ENCODE data around the gene DCPS. TPM values are rescaled to one million over a fixed set of nuclear protein-coding genes. Genes with fewer than 3 reads are reported as not detected.

DCPS gene
- total RNA-seq, 1 experiment from 2014 or later, result 23.8 TPM

GRCh38 chr11:126357055-126357962 lies 53.4 kb downstream of the DCPS start:
- Histone ChIP-seq H4K20me1 (ENCODE audit: insufficient read depth) (no peaks in the 10 kb centered on the region), H3K27ac (no peak overlapping the region; the same call in 1 of the 2 replicates), H3K36me3 (ENCODE audit: low read depth) (0 out of 2 replicates have a peak, but pooled peaks cover 6% of the 10 kb centered on the region), H3K27me3 (ENCODE audit: insufficient read depth, low read depth) (no peaks in the 10 kb centered on the region), H3K9me3 (ENCODE audit: insufficient read depth, low read depth) (no peaks in the 10 kb centered on the region), H3K4me1 (replicated peaks; ENCODE audit: insufficient read depth) (peaks cover 65% of the 10 kb centered on the region), H3K4me3 (peak overlapping the region; percentile 94), H2AFZ (no peak overlapping the region), H3K4me2 (peak overlapping the region; percentile 97), H3K79me2 (ENCODE audit: low read depth) (peaks cover 87% of the 10 kb centered on the region), H3K9me2 (ENCODE audit: insufficient read depth) (no peaks in the 10 kb centered on the region), H3F3A (ENCODE audit: insufficient read depth, low read depth) (peaks cover 29% of the 10 kb centered on the region)
- ChIA-PET CTCF (no interaction called here), POLR2A (ENCODE audit: unreplicated experiment) (interaction anchor here (0.6 to 0.7 kb wide), 2 partner anchors 53 to 75 kb away, joined by 3 to 6 read pairs; partner anchors contain the start of gene DCPS)
- DNase-seq, result peak in 1 of 2 experiments; percentile 25
- TF ChIP-seq EZH2 (IDR thresholded peaks at IDR 0.05; ENCODE audit: low read depth), result no peak
- TF ChIP-seq, protein P1, sequence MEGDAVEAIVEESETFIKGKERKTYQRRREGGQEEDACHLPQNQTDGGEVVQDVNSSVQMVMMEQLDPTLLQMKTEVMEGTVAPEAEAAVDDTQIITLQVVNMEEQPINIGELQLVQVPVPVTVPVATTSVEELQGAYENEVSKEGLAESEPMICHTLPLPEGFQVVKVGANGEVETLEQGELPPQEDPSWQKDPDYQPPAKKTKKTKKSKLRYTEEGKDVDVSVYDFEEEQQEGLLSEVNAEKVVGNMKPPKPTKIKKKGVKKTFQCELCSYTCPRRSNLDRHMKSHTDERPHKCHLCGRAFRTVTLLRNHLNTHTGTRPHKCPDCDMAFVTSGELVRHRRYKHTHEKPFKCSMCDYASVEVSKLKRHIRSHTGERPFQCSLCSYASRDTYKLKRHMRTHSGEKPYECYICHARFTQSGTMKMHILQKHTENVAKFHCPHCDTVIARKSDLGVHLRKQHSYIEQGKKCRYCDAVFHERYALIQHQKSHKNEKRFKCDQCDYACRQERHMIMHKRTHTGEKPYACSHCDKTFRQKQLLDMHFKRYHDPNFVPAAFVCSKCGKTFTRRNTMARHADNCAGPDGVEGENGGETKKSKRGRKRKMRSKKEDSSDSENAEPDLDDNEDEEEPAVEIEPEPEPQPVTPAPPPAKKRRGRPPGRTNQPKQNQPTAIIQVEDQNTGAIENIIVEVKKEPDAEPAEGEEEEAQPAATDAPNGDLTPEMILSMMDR (conservative IDR thresholded peaks at IDR 0.05), result no peak
- BruUV-seq (replicated peaks), result TSS peak; percentile 17
- intact Hi-C loops (cut with micrococcal nuclease; ENCODE audit: unreplicated experiment), result no loop called here

DNA sequence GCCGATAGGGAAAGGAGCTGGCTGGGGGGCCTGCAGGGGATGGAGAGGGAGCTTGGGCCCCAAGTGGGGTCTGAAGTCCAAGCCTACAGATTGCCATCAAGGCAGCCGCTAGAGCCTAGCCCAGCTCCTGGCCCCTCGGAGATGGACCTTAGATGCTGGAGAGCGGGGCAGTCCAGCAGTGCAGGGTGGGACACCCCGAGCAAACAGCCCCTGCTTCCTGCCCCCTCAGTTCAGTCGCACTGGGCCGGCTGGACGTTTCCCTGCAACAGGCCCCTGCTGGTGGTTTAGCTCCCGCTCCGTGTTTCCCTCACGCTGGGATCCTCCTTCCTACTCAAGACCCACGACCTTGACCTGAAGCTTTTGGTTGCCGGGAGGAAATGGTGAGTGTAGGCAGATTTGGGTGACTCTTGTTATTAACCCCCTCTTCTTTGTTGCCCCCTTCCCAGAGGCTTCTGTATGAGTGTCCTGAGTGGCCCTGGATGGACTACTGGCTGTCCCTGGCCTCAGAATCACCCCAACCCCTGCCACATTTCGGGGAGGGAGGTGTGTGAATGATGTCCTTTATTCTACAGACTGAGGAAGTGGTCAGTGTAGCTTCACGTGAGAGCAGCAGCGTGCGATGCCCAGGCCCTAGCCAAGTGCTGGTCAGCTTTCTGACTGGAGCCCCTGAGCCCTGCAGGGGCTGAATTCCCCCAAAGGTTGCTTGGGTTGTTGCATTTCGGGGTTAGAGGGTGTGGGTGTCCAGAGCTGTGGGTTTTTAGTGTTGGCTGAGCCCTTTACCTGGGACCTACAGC lies 54.3 kb downstream of the DCPS start:
- no TSS peak for BruUV-seq (replicated peaks)
- TF ChIP-seq EZH2 (IDR thresholded peaks at IDR 0.05; ENCODE audit: low read depth), result no peak
- TF ChIP-seq, protein P1 (conservative IDR thresholded peaks at IDR 0.05), result no peak
- Histone ChIP-seq H3K4me3 (0 out of 2 replicates have a peak overlapping the region, but pooled peaks have one; percentile 94), H3K9me2 (ENCODE audit: insufficient read depth) (no peaks in the 10 kb centered on the region), H3K27ac (no peak overlapping the region), H3K36me3 (ENCODE audit: low read depth) (no peaks in the 10 kb centered on the region), H3K9me3 (ENCODE audit: insufficient read depth, low read depth) (no peaks in the 10 kb centered on the region), H3K27me3 (ENCODE audit: insufficient read depth, low read depth) (no peaks in the 10 kb centered on the region), H3K4me2 (peak overlapping the region; percentile 97; the same call in 1 of the 2 replicates), H3K4me1 (replicated peaks; ENCODE audit: insufficient read depth) (peaks cover 65% of the 10 kb centered on the region), H3F3A (ENCODE audit: insufficient read depth, low read depth) (peaks cover 20% of the 10 kb centered on the region; the same call in 1 of the 2 replicates), H2AFZ (no peak overlapping the region), H3K79me2 (ENCODE audit: low read depth) (peaks cover 87% of the 10 kb centered on the region), H4K20me1 (ENCODE audit: insufficient read depth) (no peaks in the 10 kb centered on the region)
- CTCF ChIA-PET, result no interaction called here
- peak in 1 of 2 experiments; percentile 24 for DNase-seq
- intact Hi-C loops (cut with micrococcal nuclease; ENCODE audit: unreplicated experiment), result no loop called here
- POLR2A ChIA-PET (ENCODE audit: unreplicated experiment), result interaction anchor here (0.7 kb wide), 1 partner anchor 76 kb away, joined by 6 read pairs; no protein-coding TSS in a partner anchor

- H3K4me1 ChIP-seq (replicated peaks; ENCODE audit: insufficient read depth), result peaks cover 65% of the 10 kb centered on the region
- peak overlapping the region; percentile 97; the same call in 1 of the 2 replicates for H3K4me2 ChIP-seq
- BruUV-seq (replicated peaks), result TSS peak; percentile 0
- DNase-seq, result peak in 1 of 2 experiments; percentile 24
- no peak overlapping the region for H3K27ac ChIP-seq
- no peak overlapping the region for H2AFZ ChIP-seq
- POLR2A ChIA-PET (ENCODE audit: unreplicated experiment), result no interaction called here
- no peak for TF ChIP-seq EZH2 (IDR thresholded peaks at IDR 0.05; ENCODE audit: low read depth)
- TF ChIP-seq, protein P1 (conservative IDR thresholded peaks at IDR 0.05), result no peak
- no peaks in the 10 kb centered on the region for H3K27me3 ChIP-seq (ENCODE audit: insufficient read depth, low read depth)
- CTCF ChIA-PET, result no interaction called here
- no peaks in the 10 kb centered on the region for H4K20me1 ChIP-seq (ENCODE audit: insufficient read depth)
- no peaks in the 10 kb centered on the region for H3K9me3 ChIP-seq (ENCODE audit: insufficient read depth, low read depth)
- H3K9me2 ChIP-seq (ENCODE audit: insufficient read depth), result no peaks in the 10 kb centered on the region
- H3K4me3 ChIP-seq, result no peak overlapping the region
- H3K79me2 ChIP-seq (ENCODE audit: low read depth), result peaks cover 89% of the 10 kb centered on the region
- intact Hi-C loops (cut with micrococcal nuclease; ENCODE audit: unreplicated experiment), result no loop called here
- H3F3A ChIP-seq (ENCODE audit: insufficient read depth, low read depth), result peaks cover 14% of the 10 kb centered on the region; the same call in 1 of the 2 replicates
- no peaks in the 10 kb centered on the region for H3K36me3 ChIP-seq (ENCODE audit: low read depth)
Measured at GRCh38 chr11:126358763-126359160, 54.9 kb downstream of the DCPS start.
